ENCODE results near the gene SRD5A3. TPM values are rescaled to one million over a fixed set of nuclear protein-coding genes. Genes with fewer than 3 reads are reported as not detected.
A peak's percentile ranks its signal among the peaks of the same experiment; 100 is the strongest.
"Not testable (repeated sequence)": the region's sequence is repeated elsewhere in the genome, so short reads cannot be mapped to it uniquely, and the experiment has no call there.

SRD5A3 gene
- total RNA-seq, 1 donor from 2014 or later = 12.1 TPM

DNA sequence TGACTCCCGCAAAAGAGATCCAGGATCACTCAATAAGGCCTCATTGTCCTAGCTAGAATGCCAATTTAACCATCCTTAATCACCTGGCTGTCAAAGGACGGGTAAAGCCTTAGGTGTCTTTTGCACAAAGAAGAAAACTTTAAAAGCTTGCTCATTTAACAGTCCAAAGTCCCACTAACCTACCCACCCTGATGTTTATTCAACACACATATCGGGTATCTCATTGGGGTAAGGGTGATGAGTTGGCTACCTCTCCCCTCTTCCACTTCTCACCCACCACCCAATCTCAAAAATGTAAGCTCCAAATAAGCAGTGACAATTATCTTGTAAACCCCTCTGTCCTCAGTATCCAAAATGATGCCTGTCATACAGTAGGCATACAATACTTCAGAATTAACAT is 988 bp upstream of the SRD5A3 start:
- DNase-seq (ENCODE audit: low spot score) = no peak

DNA sequence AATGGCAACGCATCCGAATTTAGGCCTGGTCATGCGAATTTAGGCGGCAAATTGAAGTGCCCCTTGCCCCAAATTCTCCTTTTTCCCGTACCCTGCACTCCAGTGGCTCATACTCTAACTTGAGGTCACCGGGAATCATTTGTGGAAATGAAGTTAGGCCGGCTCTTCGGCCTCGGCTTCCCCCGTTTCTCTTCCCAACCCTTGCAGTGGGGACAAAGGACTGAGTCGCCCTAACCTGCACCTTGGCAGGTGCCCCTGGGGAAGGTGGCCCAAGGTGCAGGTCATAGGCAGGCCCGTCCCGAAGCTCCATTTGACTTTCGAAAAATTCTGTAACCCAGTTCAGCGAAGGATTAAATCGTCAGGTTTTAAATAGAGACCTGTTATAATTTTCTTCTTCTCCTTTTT is 811 bp downstream of the SRD5A3 start:
- peak; percentile 51 for ATAC-seq
- DNase-seq (ENCODE audit: low spot score) = no peak

More for the DNA sequence above, 988 bp upstream of the SRD5A3 start:
- no peak for ATAC-seq

DNA sequence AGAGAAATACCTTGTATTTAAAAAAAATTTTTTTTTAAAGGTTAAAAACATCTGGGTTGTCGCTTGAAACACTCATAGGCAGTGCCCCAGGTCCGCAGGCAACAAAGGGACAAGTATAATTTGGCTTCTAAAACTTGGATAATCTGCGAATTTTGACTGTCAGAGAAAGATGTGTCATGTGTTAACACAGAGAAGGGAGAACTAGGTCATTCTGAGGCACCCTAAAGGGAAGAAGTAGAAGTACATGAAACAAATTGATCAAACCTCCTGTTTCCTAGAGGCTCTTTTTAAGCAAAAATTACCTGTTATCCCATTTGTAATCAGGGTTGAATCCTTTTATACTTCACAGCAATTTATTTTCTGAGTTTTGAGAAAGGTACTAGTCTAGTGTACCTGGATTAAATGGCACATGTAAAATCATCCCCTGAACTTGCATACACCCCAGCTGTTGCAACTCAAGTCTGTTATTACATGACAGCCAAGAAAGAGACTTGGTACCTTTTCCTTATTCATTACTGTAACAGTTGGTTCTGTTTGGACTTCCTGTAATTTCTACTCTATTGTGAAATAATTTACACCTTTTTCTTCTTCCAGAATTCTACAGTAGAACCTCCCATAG is 1.7 kb downstream of the SRD5A3 start:
- DNase-seq (ENCODE audit: low spot score) = no peak
- no peak for ATAC-seq

DNA sequence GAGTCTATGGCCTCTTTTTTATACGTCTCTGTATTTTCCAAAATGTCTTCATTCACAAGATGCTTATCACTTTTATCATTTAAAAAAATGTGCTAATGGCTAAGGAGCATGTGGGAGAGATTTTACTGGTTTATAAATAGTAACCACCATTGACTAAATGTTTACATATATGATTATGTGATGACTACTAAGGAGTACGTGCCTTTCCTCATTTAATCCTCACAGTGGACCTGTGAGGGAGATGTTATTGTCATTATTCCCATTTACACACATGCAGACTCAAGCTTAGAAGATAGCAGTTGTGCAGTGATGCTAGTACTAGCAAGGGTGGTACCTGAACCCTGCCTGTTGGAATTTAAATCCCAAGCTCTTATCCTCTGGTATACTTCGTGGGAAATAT is 2.4 kb downstream of the SRD5A3 start:
- no peak for ATAC-seq
- no peak for DNase-seq (ENCODE audit: low spot score)

DNA sequence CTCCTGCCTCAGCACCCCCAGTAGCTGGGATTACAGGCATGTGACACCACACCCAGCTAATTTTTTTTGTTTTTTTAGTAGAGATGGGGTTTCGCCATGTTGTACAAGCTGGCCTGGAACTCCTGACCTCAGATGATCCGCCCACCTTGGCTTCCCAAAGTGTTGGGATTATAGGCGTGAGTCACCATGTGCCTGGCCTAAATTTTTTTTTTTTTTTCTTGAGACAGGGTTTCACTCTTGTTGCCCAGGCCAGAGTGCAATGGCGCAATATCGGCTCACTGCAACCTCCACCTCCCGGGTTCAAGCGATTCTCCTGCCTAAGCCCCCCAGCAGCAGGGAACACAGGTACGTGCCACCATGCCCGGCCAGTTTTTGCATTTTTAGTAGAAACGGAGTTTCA is 4.8 kb downstream of the SRD5A3 start:
- DNase-seq (ENCODE audit: low spot score); ATAC-seq: not testable (repeated sequence)

DNA sequence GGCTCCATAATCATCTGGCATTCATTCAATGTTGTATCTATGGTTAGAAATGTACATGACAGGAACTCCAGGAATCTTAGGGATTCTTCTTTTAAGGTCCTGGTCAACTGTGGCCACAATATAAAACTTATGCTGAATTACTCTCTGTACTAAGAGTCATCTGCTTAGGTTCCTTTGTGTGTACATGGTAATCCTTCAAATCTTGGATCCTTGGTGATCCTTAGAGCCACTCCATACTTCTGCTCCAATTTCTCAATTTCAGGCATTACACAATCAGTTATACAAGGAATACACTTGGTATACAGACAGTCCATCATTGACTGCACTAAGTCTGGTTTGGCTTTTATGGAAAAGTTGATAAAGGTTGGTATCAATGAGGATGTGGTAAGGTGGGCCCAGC is 5.8 kb downstream of the SRD5A3 start:
- no peak for ATAC-seq

DNA sequence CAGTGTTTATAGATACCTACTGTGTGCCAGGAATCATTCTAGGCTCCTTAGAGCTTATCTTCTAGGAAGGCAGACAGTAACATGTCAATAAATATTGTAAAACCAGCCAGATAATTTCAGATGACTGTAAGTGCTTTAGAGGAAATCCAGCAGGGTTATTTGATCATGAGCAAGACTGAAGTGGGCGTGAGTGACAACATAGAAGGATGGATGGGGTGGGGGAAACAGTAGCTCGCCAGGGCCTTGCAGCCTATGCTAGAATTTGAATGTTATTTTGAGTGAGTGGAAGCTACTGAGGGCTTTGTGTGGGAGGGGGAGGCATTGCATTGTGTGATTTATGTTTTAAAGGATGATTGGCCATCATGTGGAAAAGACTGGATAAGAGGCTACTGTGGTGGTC is 6.7 kb downstream of the SRD5A3 start:
- no peak for DNase-seq (ENCODE audit: low spot score)
- ATAC-seq = no peak

More for the DNA sequence above, 5.8 kb downstream of the SRD5A3 start:
- no peak for DNase-seq (ENCODE audit: low spot score)

DNA sequence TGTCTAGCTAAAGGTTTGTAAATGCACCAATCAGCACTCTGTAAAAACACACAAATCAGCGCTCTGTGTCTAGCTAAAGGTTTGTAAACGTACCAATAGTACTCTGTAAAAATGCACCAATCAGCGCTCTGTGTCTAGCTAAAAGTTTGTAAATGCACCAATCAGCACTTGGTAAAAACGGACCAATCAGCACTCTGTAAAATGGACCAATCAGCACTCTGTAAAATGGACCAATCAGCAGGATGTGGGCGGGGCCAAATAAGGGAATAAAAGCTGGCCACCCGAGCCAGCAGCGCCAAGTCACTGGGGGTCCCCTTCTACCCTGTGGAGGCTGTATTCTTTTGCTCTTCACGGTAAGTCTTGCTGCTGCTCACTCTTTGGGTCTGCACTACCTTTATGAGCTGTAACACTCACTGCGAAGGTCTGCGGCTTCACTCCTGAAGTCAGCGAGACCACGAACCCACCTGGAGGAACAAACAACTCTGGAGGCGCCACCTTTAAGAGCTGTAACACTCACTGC is 7.2 kb downstream of the SRD5A3 start:
- not testable (repeated sequence) for ATAC-seq; DNase-seq (ENCODE audit: low spot score)

DNA sequence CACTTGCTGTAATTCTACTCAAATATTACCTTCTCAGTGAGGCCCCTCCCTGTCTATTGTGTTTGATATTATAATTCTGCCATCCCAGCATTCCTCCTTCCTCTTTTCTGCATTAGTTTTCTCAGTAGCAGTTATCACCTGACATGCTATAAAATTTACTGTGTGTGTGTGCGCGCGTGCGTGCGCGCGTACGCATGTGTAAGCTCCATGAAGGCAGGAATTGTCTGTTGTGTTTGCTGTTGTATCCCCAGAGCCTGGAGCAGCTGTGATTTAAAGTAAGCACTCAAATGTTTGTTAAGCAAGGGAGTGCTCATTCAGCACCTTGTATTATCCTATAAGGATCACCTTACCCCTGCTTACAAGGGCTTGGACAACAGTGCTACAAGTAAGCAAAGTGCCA is 8.6 kb downstream of the SRD5A3 start:
- ATAC-seq = no peak
- DNase-seq (ENCODE audit: low spot score) = no peak

DNA sequence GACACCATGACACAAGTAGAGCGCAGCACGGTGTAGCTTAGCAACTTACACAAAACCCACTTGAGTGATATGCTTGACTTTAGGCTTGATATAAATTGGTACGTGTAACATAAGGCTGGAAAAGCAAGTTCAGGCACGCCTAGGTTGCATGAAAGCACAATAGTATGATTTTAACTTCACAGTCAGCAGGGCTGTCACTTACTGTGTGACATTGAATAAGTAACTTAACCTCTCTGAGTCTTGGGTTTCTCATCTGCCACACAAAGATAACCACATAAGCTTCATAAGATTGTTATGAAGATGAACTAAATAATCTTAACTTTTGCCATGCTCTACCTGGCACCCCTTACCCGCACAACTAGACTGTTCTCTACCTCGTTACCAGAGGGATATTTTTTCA is 9.5 kb downstream of the SRD5A3 start:
- ATAC-seq (no peak), DNase-seq (ENCODE audit: low spot score) (no peak)

DNA sequence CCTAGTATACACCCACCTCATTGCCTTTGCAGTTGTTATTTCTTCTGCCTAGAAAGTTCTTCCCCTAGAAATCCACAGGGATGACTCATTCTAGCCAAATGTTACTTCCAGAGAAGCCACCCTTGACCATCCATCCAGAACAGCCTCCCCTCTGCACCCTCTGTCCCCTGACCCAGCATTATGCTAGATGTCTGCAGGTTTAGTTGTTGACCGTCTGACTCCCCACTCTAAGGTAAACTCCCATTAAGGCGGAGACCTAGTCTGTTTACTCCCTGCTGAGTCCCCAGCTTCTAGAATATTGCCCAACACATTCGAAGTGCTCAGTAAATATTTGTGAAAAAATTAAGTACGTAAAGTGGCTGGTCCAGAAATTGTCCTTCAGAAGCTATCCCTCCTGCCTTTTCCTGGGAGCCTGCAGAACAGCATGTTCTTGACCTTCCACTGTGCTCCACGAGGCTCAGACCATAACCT is 11.0 kb downstream of the SRD5A3 start:
- ATAC-seq = no peak
- DNase-seq (ENCODE audit: low spot score) = no peak

DNA sequence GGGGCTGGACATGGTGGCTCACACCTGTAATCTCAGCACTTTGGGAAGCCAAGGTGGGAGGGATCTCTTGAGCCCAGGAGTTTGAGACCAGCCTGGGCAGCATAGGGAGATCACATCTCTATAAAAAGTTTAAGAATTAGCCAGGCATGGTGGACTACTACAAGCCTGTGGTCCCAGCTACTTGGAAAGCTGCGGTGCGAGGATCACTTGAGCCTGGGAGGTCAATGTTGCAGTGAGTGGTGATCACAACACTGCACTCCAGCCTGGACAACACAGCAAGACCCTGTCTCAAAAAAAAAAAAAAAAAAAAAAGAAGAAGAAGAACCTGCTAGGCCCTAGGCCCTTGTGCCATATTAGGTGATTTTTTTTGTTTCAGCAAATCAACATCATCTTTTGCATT is 12.2 kb downstream of the SRD5A3 start:
- DNase-seq (ENCODE audit: low spot score) (no peak), ATAC-seq (no peak)

DNA sequence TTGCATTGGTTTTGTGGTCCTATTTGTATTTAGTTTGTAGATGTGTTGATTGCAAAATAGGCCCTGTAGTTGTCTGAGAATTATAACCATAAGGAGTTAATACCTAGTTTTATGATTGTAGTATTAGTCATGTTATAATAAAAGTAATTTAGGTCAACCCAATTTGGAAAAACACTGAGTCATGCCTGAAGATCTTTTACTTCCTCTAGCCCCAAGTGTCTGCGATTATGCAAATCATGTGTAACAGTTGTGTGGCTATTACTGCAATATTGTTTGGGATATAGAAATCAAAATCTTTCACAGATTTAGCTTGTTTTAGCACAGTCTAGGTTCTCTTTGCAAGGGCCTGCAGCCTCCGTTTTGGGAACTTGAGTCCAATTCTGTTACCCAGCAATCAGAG is 12.6 kb downstream of the SRD5A3 start:
- ATAC-seq = no peak
- DNase-seq (ENCODE audit: low spot score) = no peak

DNA sequence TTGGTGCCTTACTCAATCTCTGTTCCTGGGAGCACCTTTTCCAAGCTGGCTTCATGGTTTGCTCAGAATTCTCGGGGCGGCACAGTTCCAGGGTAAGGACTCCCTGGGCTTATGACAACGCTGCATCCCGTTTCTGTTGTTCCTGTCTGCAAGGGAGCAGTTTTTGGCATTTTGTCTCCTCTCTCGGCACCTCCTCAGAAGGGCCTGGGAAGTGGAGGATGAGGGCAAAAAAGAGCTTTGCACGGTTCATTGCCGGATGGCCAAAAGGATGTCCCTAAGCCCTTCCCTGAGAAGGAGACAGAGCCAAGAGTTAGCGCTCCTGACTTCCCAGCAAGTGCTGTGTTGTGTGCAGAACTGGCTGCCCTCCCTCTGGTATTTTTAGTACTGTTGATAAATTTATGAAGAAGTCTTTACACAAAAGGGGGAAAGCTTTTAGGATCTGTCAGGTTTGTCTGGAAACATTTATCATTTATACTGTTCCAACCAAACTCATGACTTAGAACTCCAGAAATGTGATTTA is 13.4 kb downstream of the SRD5A3 start:
- no peak for ATAC-seq
- DNase-seq (ENCODE audit: low spot score) = no peak

DNA sequence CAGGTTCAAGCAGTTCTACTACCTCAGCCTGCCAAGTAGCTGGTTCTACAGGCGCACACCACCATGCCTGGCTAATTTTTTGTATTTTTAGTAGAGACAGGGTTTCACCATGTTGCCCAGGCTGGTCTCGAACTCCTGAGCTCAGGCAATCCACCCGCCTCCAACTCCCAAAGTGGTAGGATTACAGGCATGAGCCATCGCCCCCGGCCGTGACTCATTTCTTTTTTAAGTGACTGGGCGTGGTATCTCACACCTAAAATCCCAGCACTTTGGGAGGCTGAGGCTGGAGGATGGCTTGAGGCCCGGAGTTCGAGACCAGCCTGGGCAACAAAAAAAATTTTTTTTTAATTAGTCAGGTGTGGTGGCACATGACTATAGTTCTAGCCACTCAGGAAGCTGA is 16.9 kb downstream of the SRD5A3 start:
- ATAC-seq = not testable (repeated sequence)

DNA sequence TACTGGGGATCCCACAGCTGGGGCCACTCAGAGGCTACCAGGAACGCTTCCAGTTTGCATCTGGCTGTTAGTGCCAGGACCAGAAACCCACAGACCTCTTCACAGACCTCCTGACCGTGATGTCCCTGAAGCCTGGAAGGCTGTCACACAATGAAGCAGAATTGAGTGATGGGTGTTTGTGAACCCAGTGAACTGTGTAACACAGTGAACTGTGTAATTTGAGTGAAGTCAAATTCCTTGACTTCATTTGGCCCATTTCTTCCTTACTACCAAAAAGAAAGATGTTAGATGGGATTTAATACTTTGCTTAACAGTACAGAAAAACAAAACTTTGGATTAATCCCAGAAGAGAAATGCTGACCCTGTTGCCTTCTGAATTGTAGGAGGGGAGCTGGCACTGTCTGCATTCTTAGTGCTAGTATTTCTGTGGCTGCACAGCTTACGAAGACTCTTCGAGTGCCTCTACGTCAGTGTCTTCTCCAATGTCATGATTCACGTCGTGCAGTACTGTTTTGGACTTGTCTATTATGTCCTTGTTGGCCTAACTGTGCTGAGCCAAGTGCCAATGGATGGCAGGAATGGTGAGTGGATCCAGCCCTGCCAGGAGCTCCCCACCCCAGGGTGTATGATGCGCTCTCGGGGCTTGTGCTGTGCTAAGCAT is 17.8 kb downstream of the SRD5A3 start:
- DNase-seq (ENCODE audit: low spot score) (no peak), ATAC-seq (no peak)

More for the DNA sequence above, 16.9 kb downstream of the SRD5A3 start:
- not testable (repeated sequence) for DNase-seq (ENCODE audit: low spot score)

DNA sequence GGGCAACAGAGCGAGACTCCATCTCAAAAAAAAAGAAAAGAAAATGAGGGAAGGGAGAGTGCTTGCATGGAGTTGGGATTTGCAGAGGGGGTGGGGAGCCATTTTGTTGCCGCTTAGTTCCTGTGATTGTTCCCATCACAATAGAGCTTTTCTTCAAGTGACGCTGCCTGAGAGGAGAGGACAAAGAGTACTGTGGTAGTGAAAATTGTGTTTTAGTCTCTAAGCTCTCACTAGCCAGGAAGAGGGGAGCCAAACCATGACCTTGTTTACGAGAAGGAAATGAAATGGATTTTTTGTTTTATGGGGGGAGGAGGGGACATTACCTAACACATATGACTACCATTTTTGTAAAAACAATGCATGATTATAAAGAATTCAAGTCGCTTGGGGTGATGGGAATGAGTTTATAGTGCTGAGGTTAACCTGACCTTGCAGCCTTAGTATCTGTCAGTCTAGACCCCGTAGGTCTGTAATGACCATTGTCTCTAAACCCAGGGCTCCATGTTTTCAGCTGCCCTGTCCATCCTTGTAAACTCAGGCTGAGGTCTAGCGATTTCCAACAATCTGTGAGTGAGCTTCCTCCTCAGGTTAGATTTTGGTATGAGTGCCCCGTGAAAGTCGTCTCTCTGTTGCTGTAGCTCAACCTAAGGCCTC is 18.8 kb downstream of the SRD5A3 start:
- DNase-seq (ENCODE audit: low spot score) (no peak), ATAC-seq (no peak)

DNA sequence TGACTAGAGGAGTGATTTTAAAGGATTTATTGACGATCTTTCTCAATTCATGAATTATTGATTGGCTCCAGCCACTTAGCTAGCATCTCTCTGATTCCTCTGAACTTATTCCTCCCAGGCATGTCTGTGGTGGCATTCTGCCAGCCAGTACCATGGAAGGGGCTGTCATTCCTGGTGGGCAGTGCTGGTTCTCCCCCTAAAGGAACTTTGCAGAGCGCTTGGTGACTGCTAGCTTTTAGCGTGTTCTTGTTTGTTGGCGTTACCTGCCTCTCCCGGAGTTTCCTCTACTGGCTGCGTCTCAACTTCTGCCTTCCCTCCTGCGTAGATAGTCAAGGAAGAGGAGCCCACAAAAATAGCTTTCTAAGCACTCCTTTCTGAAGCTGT is 19.3 kb downstream of the SRD5A3 start:
- no peak for ATAC-seq
- DNase-seq (ENCODE audit: low spot score) = no peak

DNA sequence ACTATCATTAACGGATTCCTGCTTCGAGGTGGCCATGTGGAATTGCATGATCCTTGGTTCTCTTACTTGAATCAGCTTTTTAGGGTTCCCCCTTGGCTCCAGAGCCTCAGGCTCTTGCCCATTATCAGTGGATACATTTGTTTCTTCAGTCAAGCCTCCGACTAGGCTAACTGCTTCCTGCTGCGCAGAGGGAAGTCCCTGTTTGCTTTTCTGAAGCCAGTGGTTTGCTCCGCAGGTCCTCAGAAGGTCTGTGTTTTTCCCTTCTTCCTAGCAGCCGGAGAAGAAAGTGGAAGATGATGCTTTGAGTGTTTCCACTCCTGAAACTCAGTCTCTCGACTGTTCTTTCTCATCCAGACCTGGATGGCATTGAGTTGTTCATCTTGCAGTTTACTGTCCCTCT is 20.6 kb downstream of the SRD5A3 start:
- DNase-seq (ENCODE audit: low spot score) (no peak), ATAC-seq (no peak)

DNA sequence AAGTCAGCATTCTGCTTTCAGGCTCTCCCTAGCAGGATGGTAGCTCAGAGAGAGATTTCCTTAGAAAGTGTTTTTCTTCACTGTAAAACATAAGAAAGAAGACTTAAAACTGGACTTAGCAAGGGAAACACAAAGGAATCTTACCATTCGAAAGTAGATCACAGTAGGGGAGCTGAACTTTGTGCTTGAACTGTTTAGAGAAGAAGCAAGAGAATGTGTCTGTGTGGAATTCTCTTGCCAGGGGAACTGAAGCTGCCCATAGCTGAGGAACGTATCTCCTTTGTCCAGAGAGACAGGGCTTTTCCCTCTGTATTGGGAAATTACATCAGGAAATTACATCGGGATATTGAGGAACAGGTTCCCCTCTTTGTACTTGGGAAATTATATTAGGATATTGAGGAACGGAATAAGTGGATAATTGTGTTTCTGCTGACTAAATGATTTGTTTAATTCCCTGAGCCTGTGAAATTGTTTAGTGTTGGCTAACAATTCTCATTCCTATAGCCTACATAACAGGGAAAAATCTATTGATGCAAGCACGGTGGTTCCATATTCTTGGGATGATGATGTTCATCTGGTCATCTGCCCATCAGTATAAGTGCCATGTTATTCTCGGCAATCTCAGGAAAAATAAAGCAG is 21.2 kb downstream of the SRD5A3 start:
- ATAC-seq (no peak), DNase-seq (ENCODE audit: low spot score) (no peak)

DNA sequence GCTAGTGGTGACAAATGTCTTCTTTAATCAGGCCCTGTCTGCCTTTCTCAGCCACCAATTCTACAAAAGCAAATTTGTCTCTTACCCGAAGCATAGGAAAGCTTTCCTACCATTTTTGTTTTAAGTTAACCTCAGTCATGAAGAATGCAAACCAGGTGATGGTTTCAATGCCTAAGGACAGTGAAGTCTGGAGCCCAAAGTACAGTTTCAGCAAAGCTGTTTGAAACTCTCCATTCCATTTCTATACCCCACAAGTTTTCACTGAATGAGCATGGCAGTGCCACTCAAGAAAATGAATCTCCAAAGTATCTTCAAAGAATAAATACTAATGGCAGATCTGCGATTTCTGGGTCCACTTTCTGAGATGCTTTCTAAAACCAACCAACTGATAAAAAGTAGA is 23.9 kb downstream of the SRD5A3 start:
- no peak for ATAC-seq
- DNase-seq (ENCODE audit: low spot score) = no peak

All from left lobe of liver (tissue), 2 donors.